Adipose tissue (tissue), 3 donors: Measurements from ENCODE around the gene PRIM2. TPM values are rescaled to one million over a fixed set of nuclear protein-coding genes. Genes with fewer than 3 reads are reported as not detected.
"Not testable (repeated sequence)": the region's sequence is repeated elsewhere in the genome, so short reads cannot be mapped to it uniquely, and the experiment has no call there.

ENCODE experiments used
- H3K27ac ChIP-seq: one replicate; pipeline ENCODE4 v1.5.1; 2013; ENCODE audit warnings: low read depth, low read length
- WGBS, 3 donors: extraction: QIAGEN DNeasy Blood & Tissue Kit; methylation state at CpG; one replicate each; pipeline ENCODE4 v1.1.7; 2013; 5-methylcytosine and 5-hydroxymethylcytosine counted together
- polyA plus RNA-seq, 3 donors: library from polyadenylated mRNA; stranded (reverse); fragments of 200-250 nt; gene quantifications; one replicate each; pipeline ENCODE4 v1.2.3, GENCODE V29; 2013
- donor health status: healthy with polysubstance abuse.
- donor health status: Bipolar disorder and iron deficiency.
- donor health status: healthy.

The PRIM2 gene
- polyA plus RNA-seq, 3 donors, result 2.4 to 4.0 (median 2.9) TPM

- H3K27ac ChIP-seq, result no peak overlapping the region
- WGBS, 3 donors, result 60 to 79% (median 61%) methylated on average over 4 of the region's 4 CpGs
Measured at GRCh38 chr6:57432919-57433684, 115.7 kb downstream of the PRIM2 start.

GRCh38 chr6:57433790-57434189 is 116.4 kb downstream of the PRIM2 start:
- not testable (repeated sequence) for H3K27ac ChIP-seq
- WGBS, 3 donors, result 86 to 95% (median 90%) methylated on average over 9 of the region's 9 CpGs

GRCh38 chr6:57434944-57435343 is 117.5 kb downstream of the PRIM2 start:
- H3K27ac ChIP-seq, result no peak overlapping the region
- 96 to 99% (median 98%) methylated on average over 4 of the region's 4 CpGs for WGBS, 3 donors

- H3K27ac ChIP-seq, result no peak overlapping the region
- WGBS, 3 donors, result 70 to 89% (median 85%) methylated on average over 3 of the region's 3 CpGs
Measured at GRCh38 chr6:57435475-57436160, 118.2 kb downstream of the PRIM2 start.

- H3K27ac ChIP-seq, result not testable (repeated sequence)
- WGBS, 3 donors, result 88 to 91% (median 90%) methylated on average over 1 of the region's 1 CpG
Measured at GRCh38 chr6:57440735-57441134, 123.3 kb downstream of the PRIM2 start.

GRCh38 chr6:57442133-57442532 is 124.7 kb downstream of the PRIM2 start:
- not testable (repeated sequence) for H3K27ac ChIP-seq

GRCh38 chr6:57443181-57443580 is 125.8 kb downstream of the PRIM2 start:
- WGBS, 3 donors, result 89 to 94% (median 92%) methylated on average over 2 of the region's 2 CpGs
- H3K27ac ChIP-seq, result not testable (repeated sequence)

GRCh38 chr6:57444787-57445186 is 127.4 kb downstream of the PRIM2 start:
- WGBS, 3 donors, result 78 to 94% (median 81%) methylated on average over 1 of the region's 1 CpG

GRCh38 chr6:57445379-57445778 is 127.9 kb downstream of the PRIM2 start:
- not testable (repeated sequence) for H3K27ac ChIP-seq

More at GRCh38 chr6:57444787-57445186, 127.4 kb downstream of the PRIM2 start:
- not testable (repeated sequence) for H3K27ac ChIP-seq

- H3K27ac ChIP-seq, result not testable (repeated sequence)
- 67 to 84% (median 74%) methylated on average over 2 of the region's 2 CpGs for WGBS, 3 donors
Measured at GRCh38 chr6:57445790-57446468, 128.5 kb downstream of the PRIM2 start.

GRCh38 chr6:57449496-57450066 is 132.2 kb downstream of the PRIM2 start:
- 91 to 98% (median 95%) methylated on average over 1 of the region's 1 CpG for WGBS, 3 donors

GRCh38 chr6:57459781-57460180 is 142.4 kb downstream of the PRIM2 start:
- not testable (repeated sequence) for H3K27ac ChIP-seq
- 60 to 100% (median 94%) methylated on average over 2 of the region's 2 CpGs for WGBS, 3 donors

More at GRCh38 chr6:57449496-57450066, 132.2 kb downstream of the PRIM2 start:
- H3K27ac ChIP-seq, result not testable (repeated sequence)

- WGBS, 3 donors, result 65 to 91% (median 74%) methylated on average over 4 of the region's 4 CpGs
- H3K27ac ChIP-seq, result not testable (repeated sequence)
Measured at GRCh38 chr6:57461022-57461421, 143.6 kb downstream of the PRIM2 start.

GRCh38 chr6:57463809-57464208 is 146.4 kb downstream of the PRIM2 start:
- H3K27ac ChIP-seq, result not testable (repeated sequence)
- 76 to 87% (median 82%) methylated on average over 5 of the region's 5 CpGs for WGBS, 3 donors

- not testable (repeated sequence) for H3K27ac ChIP-seq
- 96 to 100% (median 98%) methylated on average over 3 of the region's 3 CpGs for WGBS, 3 donors
Measured at GRCh38 chr6:57465968-57466367, 148.5 kb downstream of the PRIM2 start.

- WGBS, 3 donors, result 55 to 89% (median 81%) methylated on average over 3 of the region's 3 CpGs
- H3K27ac ChIP-seq, result no peak overlapping the region
Measured at GRCh38 chr6:57469072-57469471, 151.6 kb downstream of the PRIM2 start.

GRCh38 chr6:57470148-57470547 is 152.7 kb downstream of the PRIM2 start:
- WGBS, 3 donors, result 76 to 84% (median 84%) methylated on average over 2 to 3 of the region's 4 CpGs

GRCh38 chr6:57471314-57471864 is 154.0 kb downstream of the PRIM2 start:
- WGBS, 3 donors, result 74 to 86% (median 79%) methylated on average over 1 of the region's 1 CpG
- H3K27ac ChIP-seq, result not testable (repeated sequence)

More at GRCh38 chr6:57470148-57470547, 152.7 kb downstream of the PRIM2 start:
- not testable (repeated sequence) for H3K27ac ChIP-seq
